ENCODE results near the gene KLF15.
A peak's percentile ranks its signal among the peaks of the same experiment; 100 is the strongest.

Gene KLF15

GRCh38 chr3:126357295-126358037, at the start of gene KLF15:
Gene KLF15 (minus strand): TSS chr3:126357408. CDS start chr3:126352922, 4,486 bp downstream.
- DNase-seq: peak; percentile 90

DNA sequence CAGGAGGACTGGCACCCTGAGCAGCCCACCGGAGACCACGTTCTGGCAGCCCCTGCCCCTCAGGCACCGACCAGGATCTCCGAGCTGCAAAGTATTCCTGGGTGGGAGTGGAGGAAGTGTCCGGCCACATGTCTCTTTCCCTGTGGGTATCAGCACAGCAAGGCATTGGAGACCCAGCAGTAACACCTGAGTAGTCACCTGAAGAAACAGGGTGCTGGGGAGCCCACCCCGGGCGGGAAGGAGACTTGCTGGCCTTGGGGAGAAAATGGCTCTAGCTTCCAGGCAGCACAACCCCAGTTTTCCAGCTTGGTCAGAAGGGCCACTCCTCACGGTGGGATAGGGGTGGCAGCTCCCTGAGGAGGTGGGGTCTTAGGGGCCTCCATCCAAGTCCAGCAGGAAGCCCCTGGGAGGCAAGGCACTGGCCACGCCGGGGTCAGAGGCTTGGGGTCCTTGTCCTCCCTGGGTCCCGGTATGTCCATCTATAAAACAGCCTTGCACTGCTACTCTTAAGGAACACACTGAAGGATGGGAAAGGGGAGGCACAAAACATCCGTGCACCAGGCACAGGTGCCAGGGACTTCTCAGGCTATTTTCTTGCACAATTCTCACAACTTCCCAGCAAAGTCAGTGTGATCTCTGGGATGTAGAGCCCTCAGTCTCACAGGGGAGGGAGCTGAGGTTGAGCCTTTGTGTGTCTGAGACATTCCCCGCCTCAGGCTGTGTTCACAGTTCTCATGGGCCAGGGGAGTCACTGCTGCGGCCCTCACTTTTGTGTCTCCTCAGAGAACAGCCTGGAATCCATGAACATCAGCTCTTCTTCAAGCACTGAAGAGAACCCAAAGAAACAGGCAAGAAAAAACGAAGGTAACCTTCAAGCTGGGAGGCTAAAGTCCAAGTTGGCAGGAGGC, 49.4 kb upstream of the KLF15 start:
- no peak for DNase-seq

DNA sequence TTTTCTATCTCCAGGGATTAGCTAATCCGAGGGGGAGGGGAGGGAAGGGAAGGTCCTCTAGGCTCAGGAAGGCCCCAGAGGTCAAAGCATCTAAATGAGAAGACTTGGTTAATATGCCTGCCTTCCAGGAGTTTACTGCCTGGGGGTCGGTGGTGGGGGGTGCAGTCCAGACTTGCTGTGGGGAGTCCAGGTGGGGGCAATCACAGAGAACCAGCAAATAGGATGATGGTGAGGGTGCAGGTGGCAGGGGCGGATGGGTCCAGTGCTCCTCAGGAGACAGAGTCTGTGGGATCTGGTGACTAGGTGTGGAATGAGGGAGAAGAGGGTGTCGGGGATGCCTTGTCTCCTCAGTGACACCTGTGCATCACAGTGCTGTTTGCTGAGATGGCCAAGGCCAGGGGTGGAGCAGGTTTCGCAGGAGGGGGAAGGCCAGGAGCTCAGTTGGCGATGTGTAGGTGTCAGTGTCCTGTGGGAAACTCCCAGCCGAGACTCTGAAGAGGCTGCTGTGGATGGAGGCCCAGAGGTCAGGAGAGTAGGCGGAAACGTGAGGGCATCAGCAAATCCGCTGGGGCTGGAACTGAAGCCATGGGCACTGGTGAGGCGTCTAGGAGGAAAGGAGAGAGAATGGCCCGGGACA, 45.6 kb upstream of the KLF15 start:
- DNase-seq: no peak

GRCh38 chr3:126402178-126402577, 45.0 kb upstream of the KLF15 start:
- DNase-seq: no peak

DNA sequence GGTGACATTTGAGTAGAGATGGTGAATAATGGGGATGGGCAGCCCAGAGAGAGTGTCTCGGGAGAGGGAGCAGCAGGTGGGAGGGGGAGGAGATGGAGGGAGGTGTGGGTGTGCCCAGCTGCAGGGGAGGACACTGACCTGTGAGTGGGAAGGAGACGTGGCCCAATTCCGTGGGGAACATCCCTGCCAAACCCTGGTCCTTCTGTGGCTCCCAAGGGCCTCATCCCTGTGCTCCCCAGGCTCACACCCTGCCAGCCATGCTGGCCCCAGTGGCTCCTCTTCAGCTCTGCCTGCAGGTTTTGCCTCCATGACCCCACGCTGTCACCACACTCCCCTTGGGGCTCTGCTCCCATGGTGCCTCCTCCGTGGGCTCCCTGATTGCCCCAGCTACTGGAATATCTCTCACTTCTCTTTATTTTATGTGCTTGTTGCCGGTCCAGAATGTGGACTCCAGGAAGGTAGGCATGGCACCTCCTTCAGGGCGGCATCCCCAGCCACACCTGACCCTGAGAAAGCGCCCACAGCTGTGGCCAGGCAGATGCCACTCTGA, 44.5 kb upstream of the KLF15 start:
- no peak for DNase-seq

- DNase-seq: no peak
Observed at GRCh38 chr3:126399756-126400155, 42.5 kb upstream of the KLF15 start.

GRCh38 chr3:126399351-126399735, 42.1 kb upstream of the KLF15 start:
- DNase-seq: no peak

- no peak for DNase-seq
Observed at GRCh38 chr3:126398423-126399350, 41.5 kb upstream of the KLF15 start.

GRCh38 chr3:126397610-126398422, 40.6 kb upstream of the KLF15 start:
- DNase-seq: no peak

DNA sequence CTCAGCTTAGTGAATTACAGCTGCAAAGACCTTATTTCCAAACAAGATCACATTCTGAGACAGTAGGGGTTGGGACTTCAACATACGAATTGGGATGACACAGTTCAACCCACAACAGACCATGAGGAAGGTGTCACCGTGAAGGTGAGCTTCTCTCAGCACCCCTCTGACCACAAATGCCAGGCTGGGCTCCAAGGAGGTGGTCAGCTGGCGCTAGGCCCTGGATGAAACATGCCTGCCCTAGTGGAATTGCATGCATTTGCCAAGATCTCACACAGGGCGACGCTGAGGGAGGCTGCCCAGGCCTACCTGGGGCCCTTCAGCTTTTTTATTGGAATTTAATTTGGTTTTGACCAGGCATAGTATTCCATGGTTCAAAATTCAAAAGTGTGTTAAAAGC, 39.3 kb upstream of the KLF15 start:
- DNase-seq: no peak

DNA sequence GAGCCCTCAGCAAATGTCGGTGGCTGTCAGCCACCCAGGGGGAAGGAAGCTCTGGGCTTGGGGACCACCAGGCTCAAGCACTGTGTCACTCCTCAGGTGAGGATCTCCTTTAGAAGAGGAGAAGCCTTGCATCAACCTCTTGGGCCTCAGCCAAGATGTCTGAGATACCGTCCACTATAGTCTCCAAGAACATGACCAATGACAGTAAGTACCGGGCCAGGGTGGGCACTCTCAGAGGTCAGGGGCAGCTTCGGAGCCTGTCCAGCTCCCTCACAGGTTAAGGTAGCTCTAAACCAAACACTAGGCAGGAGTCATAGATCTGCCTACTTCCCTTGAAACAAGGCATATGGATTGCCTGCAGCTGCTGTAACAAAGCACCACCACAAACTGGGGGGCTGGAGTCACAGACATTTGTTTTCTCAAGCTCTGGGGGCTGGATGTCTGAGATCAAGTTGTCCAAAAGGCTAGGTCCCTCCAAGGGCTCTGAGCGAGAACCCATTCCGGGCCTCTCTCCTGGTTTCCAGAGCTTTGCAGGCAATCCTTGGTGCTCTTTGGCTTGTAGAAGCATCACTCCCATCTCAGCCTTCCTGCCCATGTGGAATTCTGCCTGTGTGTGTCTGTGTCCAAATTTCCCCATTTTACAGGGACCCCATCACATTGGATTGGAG, 38.8 kb upstream of the KLF15 start:
- DNase-seq: no peak

DNA sequence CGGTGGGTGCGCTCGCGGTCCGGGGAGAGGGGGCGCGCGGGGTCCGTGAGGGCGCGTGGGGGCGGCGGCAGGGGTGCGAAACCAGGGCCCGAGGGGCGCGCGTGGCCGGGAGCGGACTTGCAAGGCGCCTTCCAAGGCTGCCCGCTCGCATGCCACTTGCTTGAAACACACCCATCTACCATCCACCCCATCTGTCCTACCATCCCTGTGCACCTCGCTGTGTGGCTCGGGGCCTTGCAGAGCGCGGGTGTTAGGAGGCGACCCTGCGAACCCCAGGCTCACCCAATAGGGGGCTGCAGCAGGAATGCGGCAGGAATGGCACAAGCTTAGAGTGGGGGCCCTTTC, 37.7 kb upstream of the KLF15 start:
- DNase-seq: no peak

- peak; percentile 75 for DNase-seq
Observed at GRCh38 chr3:126394179-126394976, 37.2 kb upstream of the KLF15 start, which contains the start of gene CFAP100. Gene CFAP100 (plus strand): TSS chr3:126394909. CDS start chr3:126396001, 1,092 bp downstream.

GRCh38 chr3:126393563-126393962, 36.4 kb upstream of the KLF15 start:
- no peak for DNase-seq

- DNase-seq: no peak
Observed at GRCh38 chr3:126392246-126392645, 35.0 kb upstream of the KLF15 start.

- no peak for DNase-seq
Observed at GRCh38 chr3:126391631-126392030, 34.4 kb upstream of the KLF15 start.

- no peak for DNase-seq
Observed at GRCh38 chr3:126390751-126391150, 33.5 kb upstream of the KLF15 start.

DNA sequence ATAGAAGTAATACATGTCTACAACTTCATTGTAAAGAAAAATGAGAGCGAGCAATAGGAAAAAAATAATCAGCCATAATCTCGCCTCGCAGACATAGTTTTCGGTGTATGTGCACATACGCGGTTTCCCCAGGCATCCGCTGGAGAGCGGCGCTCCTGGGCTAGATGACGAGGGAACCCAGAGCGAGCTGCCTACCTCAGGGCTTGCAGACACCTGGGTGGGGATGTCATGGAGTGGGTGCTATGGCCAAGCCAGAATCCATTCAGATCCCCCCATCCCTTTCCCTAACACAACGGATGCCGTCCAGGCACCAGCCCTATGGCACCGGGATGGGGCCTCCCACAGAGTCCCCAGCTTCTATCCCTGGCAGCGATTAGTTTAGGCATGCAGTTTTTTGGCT, 33.0 kb upstream of the KLF15 start:
- DNase-seq: no peak

DNA sequence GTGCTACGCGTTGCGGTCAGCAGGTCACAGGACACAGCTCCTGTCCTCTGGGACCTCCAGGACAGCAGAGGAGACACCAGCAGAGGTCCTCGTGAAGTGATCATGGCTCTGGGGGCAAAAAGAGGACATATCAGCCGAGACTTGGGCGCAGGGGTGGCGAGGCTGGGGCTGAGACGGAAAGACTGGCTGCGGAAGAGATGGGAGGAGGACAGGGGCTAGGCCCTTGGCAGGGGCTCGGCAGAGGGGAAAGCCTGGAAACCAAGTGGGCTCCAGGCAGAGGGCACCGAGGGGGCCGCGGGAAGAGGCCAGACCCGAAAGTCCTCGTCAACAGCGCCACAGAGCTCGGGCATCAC, 32.6 kb upstream of the KLF15 start:
- DNase-seq: no peak

Data from right hindlimb (tissue), 1 donor.